ENCODE results near the gene SLC25A17. TPM values are rescaled to one million over a fixed set of nuclear protein-coding genes. Genes with fewer than 3 reads are reported as not detected.
"Not testable (repeated sequence)": the region's sequence is repeated elsewhere in the genome, so short reads cannot be mapped to it uniquely, and the experiment has no call there.

SLC25A17 gene
- total RNA-seq, 1 donor from 2014 or later: 25.7 TPM

DNA sequence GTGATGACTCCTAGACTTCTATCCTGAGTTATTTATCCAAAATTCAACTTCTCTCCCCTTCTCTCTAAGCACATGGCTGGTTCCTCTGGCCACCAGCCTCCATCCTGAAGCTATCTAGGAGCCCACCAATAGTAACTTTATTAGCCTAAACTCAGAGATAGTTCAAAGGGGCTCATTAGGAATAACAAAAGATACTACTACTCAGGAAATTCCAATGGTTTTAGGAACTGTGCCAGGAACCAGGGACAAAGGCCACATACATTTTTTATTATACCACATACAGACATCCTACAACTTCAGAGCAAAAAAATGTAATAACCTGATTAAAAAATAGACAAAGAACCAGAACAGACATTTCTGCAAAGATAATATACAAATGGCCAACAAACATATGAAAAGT is 27.9 kb downstream of the SLC25A17 start:
- Mint-ChIP-seq H3K4me1 (no peaks in the 10 kb centered on the region), H3K9me3 (no peaks in the 10 kb centered on the region), H3K36me3 (ENCODE audit: low read depth) (peaks cover 12% of the 10 kb centered on the region), H3K27me3 (ENCODE audit: low read depth) (no peaks in the 10 kb centered on the region), H3K27ac (ENCODE audit: unreplicated experiment) (no peak overlapping the region), H3K4me3 (no peak overlapping the region)
- DNase-seq (ENCODE audit: low read depth, low spot score): no peak
- TF ChIP-seq, protein P1, sequence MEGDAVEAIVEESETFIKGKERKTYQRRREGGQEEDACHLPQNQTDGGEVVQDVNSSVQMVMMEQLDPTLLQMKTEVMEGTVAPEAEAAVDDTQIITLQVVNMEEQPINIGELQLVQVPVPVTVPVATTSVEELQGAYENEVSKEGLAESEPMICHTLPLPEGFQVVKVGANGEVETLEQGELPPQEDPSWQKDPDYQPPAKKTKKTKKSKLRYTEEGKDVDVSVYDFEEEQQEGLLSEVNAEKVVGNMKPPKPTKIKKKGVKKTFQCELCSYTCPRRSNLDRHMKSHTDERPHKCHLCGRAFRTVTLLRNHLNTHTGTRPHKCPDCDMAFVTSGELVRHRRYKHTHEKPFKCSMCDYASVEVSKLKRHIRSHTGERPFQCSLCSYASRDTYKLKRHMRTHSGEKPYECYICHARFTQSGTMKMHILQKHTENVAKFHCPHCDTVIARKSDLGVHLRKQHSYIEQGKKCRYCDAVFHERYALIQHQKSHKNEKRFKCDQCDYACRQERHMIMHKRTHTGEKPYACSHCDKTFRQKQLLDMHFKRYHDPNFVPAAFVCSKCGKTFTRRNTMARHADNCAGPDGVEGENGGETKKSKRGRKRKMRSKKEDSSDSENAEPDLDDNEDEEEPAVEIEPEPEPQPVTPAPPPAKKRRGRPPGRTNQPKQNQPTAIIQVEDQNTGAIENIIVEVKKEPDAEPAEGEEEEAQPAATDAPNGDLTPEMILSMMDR (conservative IDR thresholded peaks at IDR 0.05): no peak

DNA sequence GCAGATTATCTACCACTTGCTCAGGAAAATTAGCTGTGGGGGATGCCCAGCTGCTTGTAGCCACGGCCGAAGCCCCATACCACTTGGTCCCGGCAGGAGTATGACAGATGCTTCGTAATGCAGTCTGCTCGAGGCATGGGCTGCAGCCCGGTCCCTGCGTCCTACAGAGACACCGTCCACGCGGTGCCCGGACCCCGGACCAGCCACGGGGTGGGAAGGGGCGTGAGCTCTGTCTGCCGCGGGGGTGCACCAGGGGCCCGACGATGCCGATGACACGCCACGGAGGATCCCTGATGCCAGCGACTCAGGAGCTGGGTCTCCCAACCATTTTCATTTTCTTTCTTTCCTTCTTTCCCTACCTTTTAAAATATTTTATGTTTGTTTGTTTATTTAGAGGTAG is 30.0 kb downstream of the SLC25A17 start:
- H3K4me3 Mint-ChIP-seq: no peak overlapping the region
- H3K4me1 Mint-ChIP-seq: no peaks in the 10 kb centered on the region
- H3K9me3 Mint-ChIP-seq: no peaks in the 10 kb centered on the region
- H3K36me3 Mint-ChIP-seq (ENCODE audit: low read depth): peaks cover 15% of the 10 kb centered on the region
- H3K27me3 Mint-ChIP-seq (ENCODE audit: low read depth): no peaks in the 10 kb centered on the region
- no peak overlapping the region for H3K27ac Mint-ChIP-seq (ENCODE audit: unreplicated experiment)
- DNase-seq (ENCODE audit: low read depth, low spot score): no peak
- TF ChIP-seq, protein P1 (conservative IDR thresholded peaks at IDR 0.05): no peak

DNA sequence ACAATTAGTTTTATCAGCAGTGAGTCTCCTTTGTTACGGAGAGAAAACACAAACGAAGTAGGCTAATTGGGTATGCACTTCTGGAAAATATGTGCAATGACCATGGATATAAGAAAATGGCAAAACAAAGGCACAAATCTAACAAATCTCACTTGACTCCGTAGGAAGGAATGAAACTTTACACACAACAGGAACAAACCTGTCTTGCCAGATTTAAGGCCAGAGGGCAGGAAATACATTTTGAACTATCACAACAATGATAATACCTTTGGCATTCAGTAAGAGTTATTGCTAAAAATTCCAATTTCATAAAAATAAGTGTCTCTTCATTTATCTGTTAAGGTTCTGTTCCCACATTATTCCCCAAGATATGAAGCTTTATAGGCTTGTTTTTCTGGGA is 36.6 kb downstream of the SLC25A17 start:
- Mint-ChIP-seq H3K27me3 (ENCODE audit: low read depth) (no peaks in the 10 kb centered on the region), H3K9me3 (no peaks in the 10 kb centered on the region), H3K27ac (ENCODE audit: unreplicated experiment) (no peak overlapping the region), H3K4me1 (no peaks in the 10 kb centered on the region), H3K36me3 (ENCODE audit: low read depth) (peaks cover 7% of the 10 kb centered on the region), H3K4me3 (no peak overlapping the region)
- no peak for DNase-seq (ENCODE audit: low read depth, low spot score)
- TF ChIP-seq, protein P1 (conservative IDR thresholded peaks at IDR 0.05): no peak

DNA sequence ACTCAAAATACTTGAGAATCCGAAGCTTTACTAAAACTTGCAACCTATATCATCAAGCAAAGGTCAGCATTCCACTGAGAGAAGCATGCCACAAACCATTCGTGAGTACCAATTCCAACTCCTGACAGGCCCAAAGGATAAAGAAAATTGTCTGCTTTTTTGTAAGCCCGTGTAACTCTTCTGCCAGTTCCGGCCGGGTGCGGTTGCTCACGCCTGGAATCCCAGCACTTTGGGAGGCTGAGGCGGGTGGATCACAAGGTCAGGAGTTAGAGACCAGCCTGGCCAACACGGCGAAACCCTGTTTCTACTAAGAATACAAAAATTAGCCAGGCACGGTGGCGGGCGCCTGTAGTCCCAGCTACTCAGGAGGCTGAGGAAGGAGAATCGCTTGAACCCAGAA is 37.4 kb downstream of the SLC25A17 start:
- H3K4me1 Mint-ChIP-seq; H3K9me3 Mint-ChIP-seq; DNase-seq (ENCODE audit: low read depth, low spot score); H3K27ac Mint-ChIP-seq (ENCODE audit: unreplicated experiment); H3K27me3 Mint-ChIP-seq (ENCODE audit: low read depth); H3K4me3 Mint-ChIP-seq: not testable (repeated sequence)
- H3K36me3 Mint-ChIP-seq (ENCODE audit: low read depth): peaks cover 11% of the 10 kb centered on the region

DNA sequence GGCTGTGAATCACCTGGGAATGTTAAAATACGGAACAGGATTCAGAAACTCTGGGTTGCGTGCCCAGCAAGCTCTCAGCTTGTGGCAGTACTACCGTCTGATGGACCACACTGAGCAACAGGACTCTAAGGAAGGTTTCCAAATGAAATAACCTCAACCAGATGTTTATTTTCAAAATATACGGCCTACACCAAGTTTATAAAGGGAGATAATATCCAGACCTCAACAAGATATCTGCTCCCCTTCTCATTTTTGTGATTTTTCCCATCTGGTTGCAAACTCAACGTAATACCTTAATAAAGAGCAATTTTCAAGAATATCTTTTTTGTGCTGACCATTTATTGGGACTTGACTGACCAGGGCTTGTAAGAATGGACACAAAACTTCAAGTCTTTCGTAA is 49.4 kb downstream of the SLC25A17 start:
- peaks cover 9% of the 10 kb centered on the region for H3K36me3 Mint-ChIP-seq (ENCODE audit: low read depth)
- no peaks in the 10 kb centered on the region for H3K4me1 Mint-ChIP-seq
- no peak for DNase-seq (ENCODE audit: low read depth, low spot score)
- TF ChIP-seq, protein P1 (conservative IDR thresholded peaks at IDR 0.05): no peak
- H3K27ac Mint-ChIP-seq (ENCODE audit: unreplicated experiment): no peak overlapping the region
- no peaks in the 10 kb centered on the region for H3K9me3 Mint-ChIP-seq
- H3K4me3 Mint-ChIP-seq: no peak overlapping the region
- no peaks in the 10 kb centered on the region for H3K27me3 Mint-ChIP-seq (ENCODE audit: low read depth)

DNA sequence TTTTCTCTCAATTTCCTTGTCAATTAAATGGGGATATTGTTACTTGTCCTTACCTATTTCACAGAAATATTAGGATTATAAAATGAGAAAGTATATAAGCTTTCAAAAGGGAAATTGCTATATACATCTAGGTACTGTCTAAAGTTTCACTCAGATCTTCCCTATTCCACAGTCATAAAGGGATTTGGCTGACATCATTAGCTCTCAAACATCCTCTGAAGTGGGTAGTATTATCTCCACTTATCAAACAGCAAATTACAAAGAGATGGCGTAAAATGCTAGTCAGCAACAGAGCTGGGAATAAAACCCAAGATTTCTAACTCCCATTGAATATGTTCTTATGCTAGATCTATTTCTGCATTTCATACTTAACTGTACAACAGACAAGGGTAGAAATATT is 50.9 kb downstream of the SLC25A17 start:
- Mint-ChIP-seq H3K27ac (ENCODE audit: unreplicated experiment) (no peak overlapping the region), H3K27me3 (ENCODE audit: low read depth) (no peaks in the 10 kb centered on the region), H3K4me3 (no peak overlapping the region), H3K4me1 (no peaks in the 10 kb centered on the region), H3K9me3 (no peaks in the 10 kb centered on the region), H3K36me3 (ENCODE audit: low read depth) (peaks cover 3% of the 10 kb centered on the region)
- no peak for DNase-seq (ENCODE audit: low read depth, low spot score)
- TF ChIP-seq, protein P1 (conservative IDR thresholded peaks at IDR 0.05): no peak

Measured in neural crest cell (in vitro differentiated cells).